NAMALWA (cell line): ENCODE results near the gene S1PR5.
A peak's percentile ranks its signal among the peaks of the same experiment; 100 is the strongest.

Experiments
- DNase-seq: peaks from one replicate; pipeline ENCODE4 v3.0.0-alpha.2; 2015; ENCODE audit warnings: low spot score

S1PR5 gene

DNA sequence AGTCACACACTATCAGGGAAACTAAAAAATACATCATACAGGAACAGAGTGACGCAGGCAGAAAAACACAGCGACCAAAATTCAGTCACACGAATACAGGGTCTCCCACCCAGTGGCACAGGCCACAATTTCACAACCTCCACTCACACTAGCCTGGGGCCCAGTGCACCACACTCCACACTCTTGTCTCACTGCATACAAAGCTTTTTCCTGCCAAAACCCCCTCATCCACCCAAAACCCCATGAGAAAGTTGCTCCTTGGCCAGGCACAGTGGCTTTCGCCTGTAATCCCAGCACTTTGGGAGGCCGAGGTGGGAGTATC is 1.2 kb downstream of the S1PR5 start:
- DNase-seq = no peak

DNA sequence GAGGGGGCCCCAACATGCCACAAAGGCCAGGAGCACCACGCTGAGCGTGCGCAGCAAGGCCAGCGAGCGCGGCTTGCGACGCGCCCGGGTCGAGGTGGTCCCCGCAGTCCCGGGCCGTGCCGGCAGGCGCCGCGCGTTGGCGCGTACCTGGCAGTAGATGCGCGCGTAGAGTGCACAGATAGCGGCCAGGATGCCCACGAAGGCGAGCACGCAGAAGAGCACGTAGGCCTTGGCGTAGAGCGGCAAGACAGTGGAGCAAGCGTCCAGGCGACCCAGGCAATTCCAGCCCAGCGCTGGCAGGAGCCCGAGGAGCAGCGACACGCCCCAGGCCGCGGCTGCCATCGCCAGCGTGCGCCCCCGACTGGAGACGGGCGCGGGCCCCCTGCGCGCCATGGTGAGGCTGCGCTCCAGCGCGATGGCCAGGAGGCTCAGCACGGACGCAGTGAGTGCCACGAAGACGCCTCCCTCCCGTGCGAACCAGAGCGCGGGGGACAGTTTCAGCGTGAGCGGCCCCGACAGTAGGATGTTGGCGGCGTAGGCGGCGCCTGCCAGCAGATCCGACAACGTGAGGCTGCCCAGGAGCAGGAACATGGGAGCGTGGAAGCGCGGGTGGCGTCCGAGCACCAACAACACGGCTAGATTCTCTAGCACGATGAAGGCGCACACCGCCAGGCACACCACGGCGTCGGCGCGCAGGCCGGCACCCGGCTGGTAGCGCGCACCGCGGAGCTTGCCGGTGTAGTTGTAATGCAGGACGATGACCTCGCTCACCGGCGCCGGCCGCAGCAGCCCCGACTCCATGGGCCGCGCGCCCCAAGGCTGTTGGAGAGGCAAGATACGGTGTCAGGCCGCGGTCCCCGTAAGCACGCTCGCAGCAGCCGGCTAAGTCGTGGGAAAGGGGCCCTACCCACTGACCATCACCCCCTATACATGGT is 2.8 kb downstream of the S1PR5 start:
- no peak for DNase-seq

DNA sequence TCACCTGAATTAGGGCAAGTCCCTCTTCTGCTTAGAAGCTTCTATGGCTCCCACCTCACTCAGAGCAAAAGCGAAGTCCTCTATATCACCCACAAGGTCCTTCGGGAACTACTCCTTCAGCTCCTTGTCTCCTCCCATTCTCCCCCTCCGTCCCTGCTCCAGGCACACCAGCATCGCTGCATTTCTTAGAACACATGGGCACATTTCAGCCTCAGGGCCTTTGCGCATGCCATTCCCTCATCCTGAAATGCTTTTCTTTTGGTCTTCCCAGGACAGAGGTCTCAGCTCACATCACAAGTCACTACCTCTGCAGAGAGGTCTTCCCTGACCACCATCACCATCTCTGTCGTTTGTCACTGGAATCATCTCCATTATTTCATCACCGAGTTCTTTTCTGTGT is 4.0 kb downstream of the S1PR5 start:
- DNase-seq = no peak

DNA sequence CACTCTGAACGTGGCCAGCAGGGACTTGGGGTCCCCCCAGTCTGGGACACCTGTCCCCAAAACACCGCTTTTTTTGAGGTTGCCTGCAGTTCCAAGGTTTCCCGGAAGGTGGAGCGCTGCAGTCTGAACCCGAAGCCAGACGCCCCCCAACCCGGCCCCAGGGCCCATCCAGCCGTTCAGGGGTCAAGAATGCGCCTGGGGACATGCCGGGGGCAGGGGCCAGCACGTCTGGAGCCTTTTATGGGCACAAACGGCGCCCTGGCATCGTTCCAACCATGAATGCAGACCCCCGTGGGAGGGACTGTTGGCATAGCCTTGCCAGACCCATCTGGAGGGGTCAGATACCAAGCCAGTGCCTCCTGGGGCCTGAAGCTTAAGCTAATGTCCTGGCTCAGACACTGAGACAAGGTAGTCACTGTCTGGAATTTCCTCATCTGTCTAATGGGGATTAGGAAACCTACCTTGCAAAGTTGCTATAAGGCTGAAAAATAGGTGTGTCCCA is 6.9 kb downstream of the S1PR5 start:
- DNase-seq = peak; percentile 71

DNA sequence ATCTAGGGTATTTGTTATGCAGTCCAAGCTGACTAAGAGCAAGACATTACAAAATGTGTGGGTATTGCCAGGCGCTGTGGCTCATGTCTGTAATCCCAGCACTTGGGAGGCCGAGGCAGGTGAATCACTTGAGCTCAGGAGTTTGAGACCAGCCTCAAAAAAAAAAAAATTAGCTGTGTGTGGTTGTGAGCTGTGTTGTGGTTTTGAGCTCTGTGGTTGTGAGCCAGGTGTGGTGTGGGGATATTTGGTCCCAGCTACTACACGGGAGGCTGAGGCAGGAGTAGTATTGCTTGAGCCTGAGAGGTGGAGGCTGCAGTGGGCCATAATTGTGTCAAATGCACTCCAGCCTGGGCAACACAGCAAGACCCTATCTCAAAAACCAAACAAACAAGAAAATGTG is 8.5 kb downstream of the S1PR5 start:
- no peak for DNase-seq

DNA sequence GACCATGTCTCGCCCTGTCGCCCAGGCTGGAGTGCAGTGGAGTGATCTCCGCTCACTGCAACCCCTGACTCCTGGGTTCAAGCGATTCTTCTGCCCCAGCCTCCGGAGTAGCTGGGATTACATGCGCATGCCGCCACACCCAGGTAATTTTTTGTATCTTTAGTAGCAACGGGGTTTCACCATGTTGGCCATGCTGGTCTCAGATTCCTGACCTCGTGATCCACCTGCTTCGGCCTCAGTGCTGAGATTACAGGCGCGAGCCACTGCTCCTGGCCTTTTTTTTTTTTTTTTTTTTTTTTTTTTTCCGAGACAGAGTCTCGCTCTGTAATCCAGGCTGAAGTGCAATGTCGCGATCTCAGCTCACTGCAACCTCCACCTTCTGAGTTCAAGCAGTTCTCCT is 9.2 kb downstream of the S1PR5 start:
- DNase-seq = no peak

DNA sequence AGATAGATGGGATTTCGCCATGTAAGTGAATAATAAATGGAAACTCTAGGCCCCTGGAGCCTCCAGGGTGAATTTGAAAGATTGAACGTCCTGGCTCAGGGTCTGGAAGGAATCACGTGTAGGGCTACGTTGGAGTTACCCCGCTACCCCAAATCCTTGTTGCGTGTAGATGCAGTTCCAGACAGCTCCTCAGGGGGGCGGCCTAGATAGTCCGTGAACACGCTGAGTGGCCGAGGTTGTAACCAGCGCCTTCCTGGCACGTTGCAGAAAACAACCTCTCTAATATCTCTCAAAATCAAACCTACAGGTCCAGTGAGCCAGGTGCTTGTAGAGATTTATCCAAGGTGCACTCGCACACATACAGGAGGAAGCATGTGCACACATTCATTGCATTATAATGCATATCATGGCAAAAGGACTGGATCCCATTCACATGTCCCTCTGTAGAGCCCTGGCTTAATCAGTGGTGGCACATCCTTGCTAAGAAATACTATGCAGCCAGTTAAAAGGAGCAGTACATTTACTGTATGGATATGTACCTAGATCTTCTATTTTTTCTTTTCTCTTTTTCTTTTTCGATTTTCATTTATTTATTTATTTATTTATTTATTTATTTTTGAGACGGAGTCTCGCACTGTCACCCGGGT is 11.5 kb downstream of the S1PR5 start:
- peak; percentile 90 for DNase-seq

DNA sequence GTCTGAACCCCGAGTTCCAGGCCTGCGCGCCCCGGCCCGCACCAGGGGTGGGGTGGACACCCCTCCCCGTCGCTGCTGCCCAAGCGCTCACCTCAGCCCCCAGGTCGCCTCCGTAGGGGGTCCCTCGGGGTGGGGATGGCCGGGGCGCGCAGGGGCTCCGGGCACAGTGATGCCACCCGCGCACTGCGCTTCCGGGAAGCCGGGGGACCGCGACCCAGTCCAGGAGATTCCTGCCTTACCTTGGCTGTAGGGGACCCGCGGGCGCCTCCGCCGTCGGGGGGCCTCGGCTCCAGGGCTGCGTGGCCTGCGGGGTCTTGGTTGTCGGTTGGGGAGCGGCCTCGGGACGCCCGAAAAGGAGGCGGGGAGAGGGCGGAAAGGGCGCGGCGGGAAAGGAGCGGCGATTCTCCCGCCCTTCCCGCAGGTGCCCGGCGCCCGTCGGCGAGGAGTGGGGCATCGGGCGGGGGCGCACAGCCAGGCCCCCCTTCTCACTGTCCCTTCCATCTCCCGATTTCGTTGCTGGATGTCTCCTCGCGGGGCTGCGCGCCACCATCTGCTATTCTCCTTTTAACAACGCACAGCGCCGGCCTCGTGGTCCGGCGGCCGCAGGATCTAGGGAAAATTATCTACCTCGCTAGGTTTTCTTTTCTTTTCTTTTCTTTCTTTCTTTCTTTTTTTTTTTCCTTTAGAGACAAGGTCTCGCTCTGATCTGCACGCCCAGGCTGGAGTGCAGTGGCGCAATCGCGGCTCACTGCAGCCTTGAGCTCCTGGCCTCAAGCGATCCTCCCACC is 14.1 kb downstream of the S1PR5 start, which contains the start of gene KEAP1:
Gene KEAP1 (minus strand): TSS at position 355 of the 788 bp plus-strand sequence. CDS start 3,323 bp downstream, outside the sequence.
- peak; percentile 55 for DNase-seq

DNA sequence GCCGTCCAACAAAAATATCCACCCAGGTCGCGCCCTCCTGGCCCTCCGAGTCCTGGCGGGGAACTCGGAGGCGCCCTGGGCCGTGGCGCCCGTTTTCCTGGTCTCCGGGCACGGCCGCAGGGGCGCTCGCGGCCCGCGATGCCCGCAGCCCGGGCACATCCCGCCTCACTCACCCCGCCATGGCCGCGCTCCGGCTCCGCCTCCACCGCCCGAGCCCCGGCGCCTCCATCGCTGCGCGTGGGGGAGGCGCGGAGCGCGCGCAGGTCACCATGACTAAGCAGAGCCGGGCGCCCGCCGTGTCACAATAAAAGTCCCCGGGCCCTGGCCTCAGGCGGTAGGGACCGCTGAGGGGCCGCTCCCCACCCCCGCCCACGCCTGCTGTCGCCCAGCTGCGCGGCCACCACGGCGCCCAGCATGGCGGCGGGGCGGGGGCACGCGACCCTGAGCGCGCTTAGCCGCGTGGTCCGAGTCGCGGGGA is 14.7 kb downstream of the S1PR5 start:
- DNase-seq = peak; percentile 93

DNA sequence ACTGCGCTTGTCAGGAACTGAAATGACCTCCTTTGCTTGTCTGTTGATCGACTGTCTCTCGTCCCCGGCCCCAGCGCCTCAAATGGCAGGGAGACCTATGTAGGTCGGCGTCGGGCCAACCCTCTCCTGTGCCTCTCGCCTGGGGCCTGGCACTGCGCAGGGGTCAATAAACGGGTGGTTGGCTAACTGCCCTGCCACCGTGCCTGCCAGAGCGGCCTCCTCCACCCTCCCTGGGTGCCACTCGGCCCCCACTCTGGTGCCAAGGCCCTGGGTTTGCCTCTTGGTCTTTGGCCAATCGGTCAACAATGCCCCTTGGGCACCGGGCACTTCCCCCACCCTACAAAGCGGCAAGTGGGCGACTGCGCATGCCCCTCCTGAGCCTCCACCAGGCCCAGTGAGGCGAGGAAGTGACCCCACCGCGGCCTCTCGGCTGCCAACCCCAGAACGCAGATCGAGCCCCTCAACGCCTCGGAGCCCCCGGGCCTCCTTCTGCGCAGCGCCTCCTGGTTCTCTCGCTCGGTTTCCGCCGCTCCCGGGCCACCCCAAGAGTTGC is 15.2 kb downstream of the S1PR5 start:
- DNase-seq = peak; percentile 54

DNA sequence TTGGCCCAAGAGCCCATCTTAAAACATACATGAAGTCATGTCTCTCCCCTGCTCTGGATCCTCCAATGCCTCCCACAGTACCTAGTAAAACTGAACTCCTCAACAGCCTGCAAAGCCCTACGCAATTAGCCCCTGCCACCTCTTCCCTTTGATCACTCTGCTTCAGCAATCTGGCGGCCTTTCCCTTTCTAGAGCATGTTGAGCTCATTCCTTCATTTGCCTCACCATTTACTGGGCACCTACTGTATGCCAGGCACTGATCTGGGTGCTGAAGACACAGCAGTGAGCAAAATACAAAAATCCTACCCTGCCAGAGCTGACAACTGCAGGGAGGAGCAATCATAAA is 17.0 kb downstream of the S1PR5 start:
- no peak for DNase-seq

DNA sequence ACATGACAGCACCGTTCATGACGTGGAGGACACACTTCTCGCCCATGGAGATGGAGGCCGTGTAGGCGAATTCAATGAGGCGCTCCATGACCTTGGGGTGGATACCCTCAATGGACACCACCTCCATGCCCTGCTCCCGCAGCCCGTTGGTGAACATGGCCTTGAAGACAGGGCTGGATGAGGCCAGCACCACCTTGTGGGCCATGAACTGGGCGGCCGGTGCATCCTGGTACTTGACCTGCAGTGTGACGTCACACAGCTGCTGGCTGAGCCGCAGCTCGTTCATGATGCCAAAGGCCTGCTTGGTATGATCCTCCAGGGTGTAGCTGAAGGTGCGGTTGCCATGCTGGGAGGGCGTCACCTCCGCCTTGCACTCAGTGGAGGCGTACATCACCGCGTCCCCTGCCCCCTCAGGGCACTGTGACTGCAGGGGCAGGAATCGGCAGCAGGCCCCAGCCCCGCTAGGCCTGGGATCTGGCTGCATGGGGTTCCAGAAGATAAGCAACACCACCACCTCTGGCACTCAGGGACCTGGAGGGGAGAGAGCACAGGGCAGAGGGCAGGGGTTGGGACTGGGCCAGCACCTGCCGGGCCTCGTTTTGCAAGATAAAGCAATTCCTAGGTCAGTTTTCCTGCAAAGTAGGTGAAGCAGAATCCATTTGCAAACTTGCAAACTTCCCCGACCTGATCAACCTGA is 17.5 kb downstream of the S1PR5 start:
- DNase-seq = no peak

DNA sequence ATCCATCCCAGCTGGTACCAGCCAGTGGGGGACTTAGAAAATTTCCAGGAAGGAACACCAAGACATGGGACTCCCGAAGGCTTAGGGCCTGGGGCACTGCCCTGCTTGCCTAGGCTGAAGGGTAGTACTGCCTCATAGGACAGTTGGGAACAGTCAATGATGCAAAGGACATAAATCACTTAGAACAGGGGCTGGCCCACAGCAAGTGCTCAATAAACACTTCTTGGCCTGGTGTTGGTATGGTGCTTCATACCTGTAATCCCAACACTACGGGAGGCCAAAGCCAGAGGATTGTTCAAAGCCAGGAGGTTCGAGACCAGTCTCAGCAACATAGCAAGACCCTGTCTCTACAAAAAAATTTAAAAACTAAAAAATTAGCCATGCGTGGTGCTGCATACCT is 19.9 kb downstream of the S1PR5 start:
- DNase-seq = no peak

DNA sequence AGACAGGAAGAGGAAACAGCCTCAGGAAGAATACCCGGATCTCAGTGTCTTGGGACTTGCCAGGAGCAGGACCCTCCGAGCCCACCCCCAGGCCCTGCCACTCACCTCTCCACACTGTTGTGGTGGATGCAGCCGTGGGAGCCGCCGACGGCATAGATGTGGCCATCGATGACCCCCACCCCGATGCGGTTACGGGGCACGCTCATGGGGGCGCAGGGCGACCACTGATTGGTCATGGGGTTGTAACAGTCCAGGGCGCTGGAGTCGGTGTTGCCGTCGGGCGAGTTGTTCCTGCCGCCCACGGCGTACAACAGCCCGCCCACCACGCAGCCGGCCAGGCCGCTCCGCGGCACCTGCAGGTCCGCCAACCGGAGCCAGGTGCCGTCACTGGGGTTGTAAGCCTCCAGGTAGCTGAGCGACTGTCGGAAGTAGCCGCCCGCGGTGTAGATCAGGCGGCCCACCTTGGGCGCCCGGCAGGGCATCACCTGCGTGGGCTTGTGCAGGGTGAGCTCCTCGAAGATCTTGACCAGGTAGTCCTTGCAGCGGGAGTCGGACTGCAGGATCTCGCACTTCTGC is 25.7 kb downstream of the S1PR5 start:
- no peak for DNase-seq

DNA sequence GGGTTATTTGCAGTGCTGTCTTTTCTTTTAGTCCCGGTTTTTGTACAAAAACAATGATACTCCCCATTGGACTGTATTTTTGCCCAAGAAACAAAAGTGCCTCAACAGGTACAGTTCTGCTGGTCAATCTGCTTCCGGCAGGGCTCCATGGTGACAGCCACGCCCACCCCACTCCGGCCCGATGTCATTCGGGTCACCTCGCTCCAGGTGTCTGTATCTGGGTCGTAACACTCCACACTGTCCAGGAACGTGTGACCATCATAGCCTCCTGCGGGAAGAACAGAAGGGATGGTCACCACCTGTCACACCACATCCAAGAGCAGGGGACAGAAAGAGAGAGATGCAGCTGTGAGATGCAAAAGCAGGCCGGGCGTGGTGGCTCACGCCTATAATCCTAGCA is 30.7 kb downstream of the S1PR5 start:
- no peak for DNase-seq

DNA sequence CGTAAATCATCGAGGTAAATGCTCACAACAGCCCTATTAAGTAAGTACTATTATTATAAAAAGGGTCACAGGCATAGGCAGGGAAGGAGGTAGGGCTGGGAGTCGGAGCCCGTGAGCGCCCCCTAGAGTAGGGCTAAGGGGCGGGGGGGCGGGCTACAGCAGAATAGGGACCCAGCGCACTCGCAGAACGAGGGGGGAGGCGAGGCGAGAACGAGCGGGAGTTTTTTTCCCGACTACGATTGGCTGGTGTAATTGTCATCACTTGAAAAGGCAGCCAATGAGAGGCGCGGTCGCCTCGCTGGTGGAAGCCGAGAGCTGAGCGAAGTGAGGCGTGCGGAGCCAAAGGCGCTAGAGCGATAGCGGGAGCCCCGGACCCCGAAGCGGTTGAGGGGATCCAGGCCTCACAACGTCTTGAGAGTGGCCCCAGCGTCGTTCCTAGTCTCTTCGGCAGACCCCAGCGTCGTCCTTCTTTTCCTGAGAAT is 38.3 kb downstream of the S1PR5 start:
- peak; percentile 37 for DNase-seq

DNA sequence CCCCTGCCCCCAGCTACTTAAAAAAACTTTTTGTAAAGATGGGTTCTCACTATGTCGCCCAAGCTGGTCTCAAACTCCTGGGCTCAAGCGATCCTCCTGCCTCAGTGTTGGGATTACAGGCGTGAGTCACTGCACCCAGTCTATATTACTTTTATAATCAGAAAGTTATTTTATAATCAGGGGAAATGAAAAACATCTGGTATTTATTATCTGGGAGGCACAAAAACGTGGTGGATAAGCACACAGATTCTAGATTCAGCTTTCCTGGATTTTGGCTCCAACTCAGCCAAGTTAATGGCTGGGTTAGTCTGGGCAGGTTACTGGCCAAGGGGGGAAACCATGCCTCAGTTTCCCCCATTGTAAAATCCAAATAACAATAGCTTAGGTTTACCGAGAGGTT is 38.8 kb downstream of the S1PR5 start:
- no peak for DNase-seq

DNA sequence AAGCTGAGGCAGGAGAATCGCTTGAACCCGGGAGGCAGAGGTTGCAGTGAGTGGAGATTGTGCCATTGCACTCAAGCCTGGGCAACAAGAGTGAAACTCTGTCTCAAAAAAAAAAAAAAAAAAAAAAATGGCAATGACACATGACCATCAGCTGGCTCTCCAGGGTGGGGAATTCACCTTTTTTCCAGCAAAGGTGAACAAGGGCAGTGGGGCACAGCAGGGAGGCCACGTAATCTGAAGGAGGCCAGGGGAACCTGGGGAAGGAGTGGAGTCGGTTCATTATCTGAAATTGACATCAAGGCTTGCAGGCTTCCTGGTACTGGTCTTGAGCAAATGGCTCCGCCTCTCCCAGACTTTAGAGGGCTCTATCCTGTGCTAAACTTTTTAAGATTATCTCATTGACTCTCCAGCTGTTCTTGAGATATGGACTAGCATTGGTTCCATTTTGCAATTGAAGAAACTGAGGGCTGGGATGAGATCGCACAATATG is 42.2 kb downstream of the S1PR5 start:
- no peak for DNase-seq

DNA sequence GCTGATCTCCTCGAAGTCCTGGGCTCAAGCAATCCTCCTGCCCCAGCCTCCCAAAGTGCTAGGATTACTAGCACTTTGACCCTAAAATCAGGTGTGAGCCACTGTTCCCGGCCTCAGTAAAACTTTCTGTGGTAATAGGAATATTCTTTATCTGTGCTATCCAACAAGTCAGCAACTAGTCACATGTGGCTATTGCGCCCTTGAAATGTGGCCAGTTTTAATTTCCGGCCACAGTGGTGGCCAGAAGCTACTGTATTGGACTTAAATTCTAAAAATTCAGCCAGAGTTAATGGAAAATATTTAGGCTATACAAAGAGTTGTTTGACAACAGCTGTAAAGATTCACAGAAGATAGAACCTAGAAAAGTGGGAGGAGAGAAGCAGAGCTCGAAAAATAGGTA is 44.1 kb downstream of the S1PR5 start:
- no peak for DNase-seq

DNA sequence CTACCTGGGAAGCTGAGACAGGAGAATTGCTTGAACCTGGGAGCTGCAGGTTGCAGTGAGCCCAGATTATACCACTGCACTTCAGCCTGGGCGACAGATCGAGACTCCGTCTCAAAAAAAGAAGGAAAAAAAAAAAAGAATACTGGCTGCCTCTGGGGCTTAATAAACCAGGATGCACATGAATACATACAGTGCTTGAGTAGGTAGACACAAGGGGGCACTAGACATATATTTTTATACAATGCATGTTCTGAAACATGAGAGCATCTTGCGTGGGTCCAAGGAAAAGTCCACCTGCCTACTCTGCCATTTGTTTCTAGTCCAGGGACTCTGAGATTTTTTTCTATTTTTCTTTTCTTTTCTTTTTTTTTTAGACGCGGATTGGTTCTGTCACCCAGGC is 45.3 kb downstream of the S1PR5 start:
- DNase-seq = peak; percentile 69

DNA sequence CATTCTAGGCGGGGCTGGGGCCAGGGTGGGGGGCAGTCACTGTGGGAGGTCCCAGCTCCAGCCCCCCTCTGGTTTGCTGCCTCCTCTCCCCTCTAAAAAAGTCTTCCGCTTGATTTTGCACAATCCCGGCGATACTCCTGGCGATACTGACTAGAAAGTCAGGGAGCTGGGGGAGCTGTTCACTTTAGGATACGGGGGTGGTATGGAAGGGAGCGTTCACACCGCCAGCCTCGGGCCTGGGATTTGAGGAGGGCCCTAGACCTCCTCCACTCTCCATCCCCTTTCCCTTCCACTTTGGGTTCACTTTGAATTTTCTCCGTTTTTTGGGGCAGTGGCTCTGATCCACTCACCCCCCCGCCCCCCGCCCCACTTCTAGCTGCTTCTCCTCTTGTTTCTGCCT is 49.1 kb downstream of the S1PR5 start:
- DNase-seq = no peak
